Measurements from ENCODE around the gene APBA3.
"Not testable (repeated sequence)": the region's sequence is repeated elsewhere in the genome, so short reads cannot be mapped to it uniquely, and the experiment has no call there.

The APBA3 gene

GRCh38 chr19:3762501-3763459 lies 1.3 kb upstream of the APBA3 start, which contains the start of gene MRPL54:
Gene MRPL54, plus strand, starts transcription at chr19:3762682. Its CDS starts 19 bp downstream, at chr19:3762701.
- H3K4me1 ChIP-seq (ENCODE audit: control insufficient read depth, insufficient read depth, low read length): no peaks in the 10 kb centered on the region
- no peaks in the 10 kb centered on the region for H3K27me3 ChIP-seq (ENCODE audit: control insufficient read depth, insufficient read depth, low read length, poor library complexity, severe bottlenecking)
- peak within 1 kb of the TSS; percentile 97 for H3K4me3 ChIP-seq (ENCODE audit: insufficient read depth, low read depth, low read length)
- peak within 1 kb of the TSS; percentile 92 for H3K27ac ChIP-seq (ENCODE audit: insufficient read depth, low read depth, low read length, poor library complexity, severe bottlenecking)
- 5% methylated on average over 47 of the region's 47 CpGs for WGBS, 2 experiments
- H3K9me3 ChIP-seq (ENCODE audit: control insufficient read depth, low read length): no peaks in the 10 kb centered on the region
- H3K36me3 ChIP-seq (ENCODE audit: control insufficient read depth, insufficient read depth, low read length): peaks cover 5% of the 10 kb centered on the region

- no peaks in the 10 kb centered on the region for H3K4me1 ChIP-seq (ENCODE audit: control insufficient read depth, insufficient read depth, low read length)
- no peaks in the 10 kb centered on the region for H3K27me3 ChIP-seq (ENCODE audit: control insufficient read depth, insufficient read depth, low read length, poor library complexity, severe bottlenecking)
- peaks cover 5% of the 10 kb centered on the region for H3K36me3 ChIP-seq (ENCODE audit: control insufficient read depth, insufficient read depth, low read length)
- no CpG with 5 or more reads among the region's 1 CpG for WGBS, 2 experiments
- H3K27ac ChIP-seq (ENCODE audit: insufficient read depth, low read depth, low read length, poor library complexity, severe bottlenecking): no peak overlapping the region
- H3K4me3 ChIP-seq (ENCODE audit: insufficient read depth, low read depth, low read length): peak overlapping the region; percentile 97
- no peaks in the 10 kb centered on the region for H3K9me3 ChIP-seq (ENCODE audit: control insufficient read depth, low read length)
Measured at GRCh38 chr19:3762130-3762473, 610 bp upstream of the APBA3 start.

- peak overlapping the region; percentile 49 for H3K4me3 ChIP-seq (ENCODE audit: insufficient read depth, low read depth, low read length)
Measured at GRCh38 chr19:3760871-3761361, 576 bp downstream of the APBA3 start.

GRCh38 chr19:3759482-3760254 lies 1.8 kb downstream of the APBA3 start:
- peaks cover 5% of the 10 kb centered on the region for H3K36me3 ChIP-seq (ENCODE audit: control insufficient read depth, insufficient read depth, low read length)
- 94 to 95% methylated on average over 19 of the region's 19 CpGs for WGBS, 2 experiments
- H3K9me3 ChIP-seq (ENCODE audit: control insufficient read depth, low read length): no peaks in the 10 kb centered on the region
- H3K4me1 ChIP-seq (ENCODE audit: control insufficient read depth, insufficient read depth, low read length): no peaks in the 10 kb centered on the region
- H3K4me3 ChIP-seq (ENCODE audit: insufficient read depth, low read depth, low read length): no peak overlapping the region
- H3K27me3 ChIP-seq (ENCODE audit: control insufficient read depth, insufficient read depth, low read length, poor library complexity, severe bottlenecking): no peaks in the 10 kb centered on the region
- no peak overlapping the region for H3K27ac ChIP-seq (ENCODE audit: insufficient read depth, low read depth, low read length, poor library complexity, severe bottlenecking)

More at GRCh38 chr19:3760871-3761361, 576 bp downstream of the APBA3 start:
- H3K36me3 ChIP-seq (ENCODE audit: control insufficient read depth, insufficient read depth, low read length): peaks cover 5% of the 10 kb centered on the region
- H3K27ac ChIP-seq (ENCODE audit: insufficient read depth, low read depth, low read length, poor library complexity, severe bottlenecking): no peak overlapping the region
- WGBS, 2 experiments: 52% methylated on average over 7 of the region's 7 CpGs
- H3K9me3 ChIP-seq (ENCODE audit: control insufficient read depth, low read length): no peaks in the 10 kb centered on the region
- no peaks in the 10 kb centered on the region for H3K4me1 ChIP-seq (ENCODE audit: control insufficient read depth, insufficient read depth, low read length)
- no peaks in the 10 kb centered on the region for H3K27me3 ChIP-seq (ENCODE audit: control insufficient read depth, insufficient read depth, low read length, poor library complexity, severe bottlenecking)

GRCh38 chr19:3758297-3758696 lies 3.2 kb downstream of the APBA3 start:
- not testable (repeated sequence) for H3K27me3 ChIP-seq (ENCODE audit: control insufficient read depth, insufficient read depth, low read length, poor library complexity, severe bottlenecking); H3K4me3 ChIP-seq (ENCODE audit: insufficient read depth, low read depth, low read length); H3K4me1 ChIP-seq (ENCODE audit: control insufficient read depth, insufficient read depth, low read length); H3K36me3 ChIP-seq (ENCODE audit: control insufficient read depth, insufficient read depth, low read length); H3K9me3 ChIP-seq (ENCODE audit: control insufficient read depth, low read length); H3K27ac ChIP-seq (ENCODE audit: insufficient read depth, low read depth, low read length, poor library complexity, severe bottlenecking)
- 91 to 95% methylated on average over 13 of the region's 13 CpGs for WGBS, 2 experiments

GRCh38 chr19:3757705-3758104 lies 3.8 kb downstream of the APBA3 start:
- not testable (repeated sequence) for H3K27ac ChIP-seq (ENCODE audit: insufficient read depth, low read depth, low read length, poor library complexity, severe bottlenecking); H3K36me3 ChIP-seq (ENCODE audit: control insufficient read depth, insufficient read depth, low read length); H3K4me3 ChIP-seq (ENCODE audit: insufficient read depth, low read depth, low read length); H3K4me1 ChIP-seq (ENCODE audit: control insufficient read depth, insufficient read depth, low read length); H3K9me3 ChIP-seq (ENCODE audit: control insufficient read depth, low read length); H3K27me3 ChIP-seq (ENCODE audit: control insufficient read depth, insufficient read depth, low read length, poor library complexity, severe bottlenecking)
- 96 to 98% methylated on average over 7 of the region's 7 CpGs for WGBS, 2 experiments

GRCh38 chr19:3753631-3754410 lies 7.7 kb downstream of the APBA3 start:
- no peak overlapping the region for H3K4me3 ChIP-seq (ENCODE audit: insufficient read depth, low read depth, low read length)
- H3K9me3 ChIP-seq (ENCODE audit: control insufficient read depth, low read length): no peaks in the 10 kb centered on the region
- no peaks in the 10 kb centered on the region for H3K4me1 ChIP-seq (ENCODE audit: control insufficient read depth, insufficient read depth, low read length)
- H3K36me3 ChIP-seq (ENCODE audit: control insufficient read depth, insufficient read depth, low read length): peaks cover 7% of the 10 kb centered on the region
- no peaks in the 10 kb centered on the region for H3K27me3 ChIP-seq (ENCODE audit: control insufficient read depth, insufficient read depth, low read length, poor library complexity, severe bottlenecking)
- H3K27ac ChIP-seq (ENCODE audit: insufficient read depth, low read depth, low read length, poor library complexity, severe bottlenecking): no peak overlapping the region
- 95 to 96% methylated on average over 51 of the region's 51 CpGs for WGBS, 2 experiments

- 96 to 97% methylated on average over 25 of the region's 25 CpGs for WGBS, 2 experiments
- H3K4me3 ChIP-seq (ENCODE audit: insufficient read depth, low read depth, low read length): no peak overlapping the region
- H3K27me3 ChIP-seq (ENCODE audit: control insufficient read depth, insufficient read depth, low read length, poor library complexity, severe bottlenecking): no peaks in the 10 kb centered on the region
- no peaks in the 10 kb centered on the region for H3K9me3 ChIP-seq (ENCODE audit: control insufficient read depth, low read length)
- peaks cover 7% of the 10 kb centered on the region for H3K36me3 ChIP-seq (ENCODE audit: control insufficient read depth, insufficient read depth, low read length)
- H3K4me1 ChIP-seq (ENCODE audit: control insufficient read depth, insufficient read depth, low read length): no peaks in the 10 kb centered on the region
- H3K27ac ChIP-seq (ENCODE audit: insufficient read depth, low read depth, low read length, poor library complexity, severe bottlenecking): no peak overlapping the region
Measured at GRCh38 chr19:3752492-3752891, 9.0 kb downstream of the APBA3 start.

GRCh38 chr19:3751236-3751635 lies 10.3 kb downstream of the APBA3 start:
- Histone ChIP-seq H3K36me3 (ENCODE audit: control insufficient read depth, insufficient read depth, low read length) (peaks cover 7% of the 10 kb centered on the region), H3K27ac (ENCODE audit: insufficient read depth, low read depth, low read length, poor library complexity, severe bottlenecking) (no peak overlapping the region), H3K4me3 (ENCODE audit: insufficient read depth, low read depth, low read length) (no peak overlapping the region), H3K9me3 (ENCODE audit: control insufficient read depth, low read length) (no peaks in the 10 kb centered on the region), H3K27me3 (ENCODE audit: control insufficient read depth, insufficient read depth, low read length, poor library complexity, severe bottlenecking) (no peaks in the 10 kb centered on the region), H3K4me1 (ENCODE audit: control insufficient read depth, insufficient read depth, low read length) (no peaks in the 10 kb centered on the region)
- 97% methylated on average over 30 of the region's 30 CpGs for WGBS, 2 experiments

All from ectodermal cell (in vitro differentiated cells).